Measurements from ENCODE around the gene SAXO2.
A peak's percentile ranks its signal among the peaks of the same experiment; 100 is the strongest.
"Not testable (repeated sequence)": the region's sequence is repeated elsewhere in the genome, so short reads cannot be mapped to it uniquely, and the experiment has no call there.

Gene SAXO2

DNA sequence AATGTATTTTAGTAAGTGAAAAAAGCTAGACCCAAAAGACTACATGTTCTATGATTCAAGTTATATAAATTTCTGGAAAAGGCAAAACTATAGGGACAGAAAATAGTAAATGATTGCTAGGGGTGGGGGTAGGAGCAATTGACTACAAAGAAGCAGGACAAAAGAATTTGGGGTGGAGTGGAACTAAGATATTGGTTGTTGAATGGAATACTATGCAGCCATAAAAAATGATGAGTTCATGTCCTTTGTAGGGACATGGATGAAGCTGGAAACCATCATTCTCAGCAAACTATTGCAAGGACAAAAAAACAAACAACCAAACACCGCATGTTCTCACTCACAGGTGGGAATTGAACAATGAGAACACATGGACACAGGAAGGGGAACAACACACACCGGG, 25.6 kb downstream of the SAXO2 start:
- not testable (repeated sequence) for DNase-seq (ENCODE audit: low read depth)

DNA sequence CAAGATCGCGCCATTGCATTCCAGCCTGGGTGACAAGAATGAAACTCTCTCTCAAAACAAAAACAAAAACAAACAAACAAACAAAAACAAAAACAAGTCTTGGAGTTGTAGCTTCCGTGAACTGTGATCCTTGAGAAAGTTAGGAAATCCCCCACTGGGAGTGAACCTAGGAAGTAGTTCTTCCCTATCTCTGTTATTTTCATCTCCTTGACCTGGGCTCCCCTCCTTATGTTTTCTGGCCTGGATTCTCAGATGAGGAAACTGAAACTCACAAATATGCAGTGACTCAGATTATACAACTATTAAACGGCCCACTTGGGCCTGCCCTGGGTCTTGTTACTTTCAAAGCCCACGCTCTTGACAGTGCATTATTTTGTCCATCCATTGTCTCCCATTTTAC, 29.7 kb downstream of the SAXO2 start:
- no peak for DNase-seq (ENCODE audit: low read depth)

DNA sequence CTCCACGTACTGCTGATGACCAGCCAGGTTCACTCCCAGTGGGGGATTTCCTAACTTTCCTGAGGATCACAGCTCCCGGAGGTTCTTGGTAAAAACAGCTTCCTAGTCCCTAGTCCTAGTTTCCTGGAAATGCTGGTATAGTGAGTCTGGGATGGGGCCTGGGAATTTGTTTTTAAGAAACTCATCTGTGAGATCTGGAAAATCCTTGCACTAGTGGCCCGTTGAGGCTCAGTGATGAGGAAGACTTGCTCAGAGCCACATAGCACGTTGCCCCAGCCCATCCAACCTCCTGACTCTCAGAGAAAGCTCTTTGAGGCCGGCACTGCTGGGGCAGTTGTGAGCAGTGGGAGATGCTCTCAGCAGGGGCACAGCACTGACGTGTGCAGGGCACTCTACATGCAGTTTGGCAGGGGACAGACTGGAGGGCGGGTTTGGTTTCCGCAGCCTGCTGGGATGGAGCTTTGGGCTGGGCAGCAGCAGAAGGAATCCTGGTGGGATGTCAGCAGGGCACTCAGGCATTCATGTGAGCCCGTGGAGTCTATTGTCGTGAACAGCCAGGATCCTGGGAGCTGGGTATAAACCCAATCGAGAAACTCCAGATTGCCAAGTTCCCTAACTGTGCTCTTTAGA, 31.6 kb downstream of the SAXO2 start:
- no peak for DNase-seq (ENCODE audit: low read depth)

DNA sequence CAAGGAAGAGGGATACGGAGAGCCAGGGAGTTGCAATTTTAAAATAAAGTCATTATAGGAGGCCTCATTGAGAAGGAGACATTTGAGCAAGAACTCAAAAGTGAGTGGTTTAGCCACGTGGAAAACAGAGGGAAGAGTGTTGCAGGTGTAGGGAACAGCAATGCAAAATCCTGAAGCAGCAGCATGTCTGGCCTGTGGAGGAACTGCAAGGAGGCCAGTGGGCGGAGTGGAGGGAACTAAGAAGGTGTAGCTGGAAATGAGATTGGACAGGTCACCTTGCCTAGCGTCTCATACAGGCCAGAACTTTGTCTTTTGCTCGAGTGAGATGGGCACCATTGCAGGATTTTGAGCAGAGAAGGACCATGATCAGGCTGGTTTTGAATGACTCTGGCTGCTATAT, 34.9 kb downstream of the SAXO2 start:
- DNase-seq (ENCODE audit: low read depth) = no peak

DNA sequence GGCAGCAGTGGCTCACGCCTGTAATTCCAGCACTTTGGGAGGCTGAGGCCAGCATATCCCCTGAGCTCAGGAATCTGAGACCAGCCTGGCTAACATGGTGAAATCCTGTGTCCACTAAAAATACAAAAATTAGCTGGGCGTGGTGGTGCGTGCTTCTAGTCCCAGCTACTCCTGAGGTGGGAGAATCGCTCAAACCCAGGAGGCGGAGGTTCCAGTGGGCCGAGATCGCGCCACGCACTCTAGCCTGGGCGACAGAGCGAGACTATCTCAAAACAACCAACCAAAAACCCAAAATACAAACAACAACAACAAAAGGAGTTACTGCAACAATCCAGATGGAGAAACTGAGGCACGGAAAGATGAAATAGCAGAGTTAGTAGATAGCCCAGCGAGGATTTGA, 35.4 kb downstream of the SAXO2 start:
- no peak for DNase-seq (ENCODE audit: low read depth)

DNA sequence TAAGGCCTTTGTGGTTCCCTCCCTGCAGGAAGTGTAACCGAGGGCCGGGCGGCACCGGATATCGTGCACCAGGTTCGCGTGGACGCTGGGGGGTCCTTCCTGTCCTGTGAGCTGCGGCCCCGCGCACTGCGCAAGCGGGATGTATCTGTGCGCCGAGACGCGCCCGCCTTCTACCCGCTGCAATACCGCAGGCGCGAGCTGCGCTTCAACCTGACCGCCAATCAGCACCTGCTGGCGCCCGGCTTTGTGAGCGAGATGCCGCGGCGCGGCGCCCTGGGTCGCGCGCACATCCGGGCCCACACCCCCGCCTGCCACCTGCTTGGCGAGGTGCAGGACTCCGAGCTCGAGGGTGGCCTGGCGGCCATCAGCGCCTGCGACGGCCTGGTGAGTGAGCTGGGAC, 35.9 kb downstream of the SAXO2 start:
- DNase-seq (ENCODE audit: low read depth) = no peak

DNA sequence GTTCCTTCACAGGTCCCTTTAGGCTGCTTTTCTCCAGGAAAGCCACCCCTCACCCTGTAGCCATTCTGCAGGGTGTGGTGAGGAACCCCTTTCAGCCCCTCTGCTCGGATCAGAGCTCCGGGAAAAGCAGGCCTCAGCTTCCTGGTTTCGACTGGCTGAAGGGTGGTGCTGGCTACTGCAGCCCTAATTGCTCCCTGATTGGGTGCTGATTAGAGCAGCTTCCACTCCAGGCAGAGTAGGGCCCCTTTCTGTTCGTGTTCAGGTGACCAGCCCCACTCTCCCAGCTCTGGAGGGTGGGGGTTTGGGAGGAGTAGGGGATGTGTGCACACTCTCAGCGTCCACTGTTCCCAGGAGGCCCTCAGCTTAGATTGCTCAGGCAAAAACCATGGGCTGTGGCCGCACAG, 36.9 kb downstream of the SAXO2 start:
- DNase-seq (ENCODE audit: low read depth) = not testable (repeated sequence)

DNA sequence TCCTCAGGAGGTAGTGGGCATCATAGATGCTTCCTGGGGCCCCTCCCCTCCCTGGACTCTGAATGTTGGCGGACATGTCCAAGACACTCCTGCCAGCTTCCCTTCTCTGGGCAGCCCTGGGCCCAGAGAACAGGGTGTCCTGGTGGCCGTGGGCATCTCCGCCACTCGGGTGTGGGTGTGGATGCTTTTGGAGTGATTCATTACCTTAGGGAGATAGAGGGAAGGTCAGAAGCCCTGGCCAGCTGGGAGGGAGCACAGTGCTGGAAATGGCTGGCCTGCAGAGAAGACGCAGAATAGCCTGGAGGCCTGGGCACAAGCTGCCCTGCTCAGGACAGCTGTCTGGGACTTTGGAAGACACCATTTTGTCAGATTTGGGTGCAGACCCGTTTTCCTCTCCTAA, 37.7 kb downstream of the SAXO2 start:
- DNase-seq (ENCODE audit: low read depth) = not testable (repeated sequence)

DNA sequence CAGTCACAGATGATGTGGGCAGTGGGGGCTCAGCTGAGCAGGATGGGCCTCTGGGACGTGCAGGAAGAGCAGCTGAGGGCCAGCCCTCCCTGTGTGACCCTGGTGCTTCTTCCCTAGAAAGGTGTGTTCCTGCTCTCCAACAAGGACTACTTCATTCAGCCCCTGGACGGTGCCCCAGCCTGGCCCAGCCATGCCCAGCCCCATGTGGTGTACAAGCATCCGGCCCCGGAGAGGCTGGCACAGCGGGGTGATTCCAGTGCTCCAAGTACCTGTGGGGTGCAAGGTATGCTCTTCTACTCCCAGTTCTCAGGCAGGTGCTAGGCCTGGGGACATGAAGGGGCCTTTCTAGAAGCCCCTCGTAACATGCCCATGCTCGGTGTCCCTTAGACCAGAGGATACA, 38.3 kb downstream of the SAXO2 start:
- no peak for DNase-seq (ENCODE audit: low read depth)

DNA sequence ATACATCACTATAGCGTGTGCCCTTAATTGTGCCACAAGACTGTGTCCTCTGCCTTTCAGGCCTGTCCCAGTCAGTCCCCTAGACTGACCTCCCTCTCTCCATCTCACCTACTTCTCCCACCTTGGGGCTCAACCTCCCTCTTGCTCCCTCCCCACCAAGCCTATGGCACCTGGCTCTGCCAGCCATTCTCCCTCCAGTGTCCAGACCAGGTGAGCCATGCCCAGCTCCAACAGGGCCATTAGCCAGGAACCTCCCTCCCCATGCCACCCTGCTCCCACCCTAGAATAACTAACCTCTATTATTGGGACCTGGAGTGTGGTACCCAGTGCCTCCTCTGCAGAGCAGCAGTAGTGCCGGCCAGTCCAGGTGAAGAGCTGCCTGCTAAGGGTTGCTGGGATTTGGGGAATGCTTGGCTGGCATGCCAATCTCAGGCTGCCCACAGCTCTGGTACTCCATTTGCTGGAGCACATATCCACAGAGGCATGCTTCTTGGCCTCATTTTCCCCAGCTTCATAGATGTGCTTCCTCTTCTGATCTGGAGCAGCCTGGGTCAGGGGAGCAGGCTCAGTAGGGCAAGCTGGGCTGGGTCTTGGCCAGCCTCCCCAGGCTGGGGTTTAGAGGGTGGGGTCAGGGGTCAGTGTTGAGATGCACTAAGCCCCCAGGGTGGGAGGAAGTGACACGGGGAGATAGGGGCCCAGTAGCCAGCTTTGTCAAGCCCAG, 38.8 kb downstream of the SAXO2 start:
- DNase-seq (ENCODE audit: low read depth) = no peak

DNA sequence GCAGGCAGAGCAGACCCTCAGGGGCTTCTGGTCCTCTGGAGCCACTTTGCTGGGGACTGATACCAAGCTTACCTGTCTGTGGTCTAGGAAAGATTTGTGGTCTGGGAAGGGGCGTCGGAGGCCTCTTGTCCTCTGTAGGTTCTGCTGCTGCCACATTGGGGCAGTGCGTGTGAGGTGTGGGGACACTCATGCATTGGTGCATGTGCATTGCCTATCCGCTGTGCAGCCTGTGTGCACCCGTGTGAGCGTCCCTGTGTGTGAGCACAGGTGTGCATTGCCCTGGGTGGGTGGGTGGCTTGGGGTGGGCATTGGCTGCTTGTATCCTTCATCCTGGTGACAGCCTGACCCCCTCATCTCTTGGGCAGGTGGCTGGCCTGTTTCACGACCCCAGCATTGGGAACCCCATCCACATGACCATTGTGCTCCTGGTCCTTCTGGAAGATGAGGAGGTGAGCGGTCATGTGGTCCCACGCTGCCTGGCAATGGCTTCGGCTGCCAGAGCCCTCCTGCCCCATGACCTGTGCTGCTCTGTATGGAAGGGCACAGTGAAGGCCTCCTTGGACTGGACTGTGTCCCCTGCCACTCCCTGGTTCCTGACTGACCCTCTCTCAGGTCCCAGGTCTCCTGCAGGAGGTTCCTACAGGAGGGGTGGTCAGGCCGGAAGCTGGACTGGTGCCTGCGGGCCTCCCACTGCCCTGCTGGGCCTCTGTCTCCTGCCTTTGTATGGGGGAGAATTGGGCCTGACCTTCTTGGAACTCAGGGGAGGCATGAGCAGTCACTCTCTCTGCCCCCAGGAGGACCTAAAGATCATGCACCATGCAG, 41.5 kb downstream of the SAXO2 start:
- DNase-seq (ENCODE audit: low read depth) = no peak

DNA sequence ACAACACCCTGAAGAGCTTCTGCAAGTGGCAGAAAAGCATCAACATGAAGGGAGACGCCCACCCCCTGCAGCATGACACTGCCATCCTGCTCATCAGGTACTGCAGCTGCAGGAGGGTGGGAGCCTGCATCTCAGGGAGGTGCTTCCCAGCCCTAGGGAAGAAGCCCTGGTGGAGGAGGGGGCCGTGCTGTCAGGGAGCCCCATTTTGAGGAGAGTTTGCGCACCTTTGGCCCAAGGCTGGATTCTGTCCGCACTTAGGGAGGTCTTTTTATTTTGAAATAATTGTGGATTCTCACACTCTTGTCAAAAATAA, 42.1 kb downstream of the SAXO2 start:
- DNase-seq (ENCODE audit: low read depth) = no peak

DNA sequence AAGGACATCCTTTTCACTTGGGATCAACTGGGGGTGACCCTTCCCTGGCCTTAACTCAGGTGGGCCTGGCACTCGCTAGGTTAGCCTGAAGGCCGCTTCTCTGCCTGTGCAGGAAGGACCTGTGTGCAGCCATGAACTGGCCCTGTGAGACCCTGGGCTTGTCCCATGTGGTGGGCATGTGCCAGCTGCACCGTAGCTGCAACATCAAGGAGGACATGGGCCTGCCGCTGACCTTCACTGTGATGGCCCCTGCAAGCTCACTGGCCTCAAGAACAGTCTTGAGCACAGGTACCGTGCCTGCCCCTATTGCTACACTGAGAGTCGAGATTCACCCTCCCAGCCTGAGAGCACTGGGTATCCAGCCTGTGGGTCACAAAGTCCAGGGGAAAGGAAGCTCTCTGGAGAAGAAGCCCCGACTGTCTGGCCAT, 43.0 kb downstream of the SAXO2 start:
- DNase-seq (ENCODE audit: low read depth) = no peak

DNA sequence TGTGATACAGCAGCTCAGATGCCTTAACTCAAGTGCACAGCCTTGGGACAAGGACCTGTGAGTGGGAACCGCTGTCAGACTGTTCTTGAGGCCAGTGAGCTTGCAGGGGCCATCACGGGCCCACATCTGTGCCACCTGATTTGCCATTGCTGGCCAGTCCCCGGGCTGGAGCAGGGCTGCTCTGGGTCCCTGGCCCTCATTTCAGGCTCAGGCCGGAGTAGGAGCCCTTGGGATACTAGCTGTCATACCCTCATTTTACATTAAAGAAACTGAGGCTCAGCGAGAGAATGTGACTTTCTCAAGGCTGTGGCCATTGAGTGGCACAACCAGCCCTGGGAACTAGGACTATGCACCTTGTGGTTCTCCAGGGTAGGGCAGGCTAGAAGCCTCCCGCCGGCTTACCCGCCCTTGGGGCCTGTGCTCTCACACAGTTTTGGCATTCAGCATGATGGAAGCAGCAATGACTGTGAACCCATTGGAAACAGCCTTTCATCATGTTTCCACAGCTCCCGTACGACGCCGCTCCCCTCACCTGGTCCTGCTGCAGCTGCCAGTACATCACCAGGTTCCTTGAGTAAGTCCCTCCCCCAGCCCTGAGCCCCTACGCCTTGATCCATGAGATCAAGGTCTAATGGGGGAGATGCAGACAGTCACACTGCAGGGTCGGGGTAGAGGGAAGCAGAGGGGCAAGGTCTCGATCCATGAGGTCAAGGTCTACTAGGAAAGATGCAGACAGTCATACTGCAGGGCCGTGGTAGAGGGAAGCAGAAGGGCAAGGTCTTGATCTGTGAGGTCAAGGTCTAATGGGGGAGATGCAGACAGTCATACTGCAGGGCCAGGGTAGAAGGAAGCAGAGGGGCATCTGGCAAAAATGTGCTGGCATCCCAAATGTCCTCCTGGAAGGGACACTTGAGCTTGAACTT, 44.4 kb downstream of the SAXO2 start:
- no peak for DNase-seq (ENCODE audit: low read depth)

DNA sequence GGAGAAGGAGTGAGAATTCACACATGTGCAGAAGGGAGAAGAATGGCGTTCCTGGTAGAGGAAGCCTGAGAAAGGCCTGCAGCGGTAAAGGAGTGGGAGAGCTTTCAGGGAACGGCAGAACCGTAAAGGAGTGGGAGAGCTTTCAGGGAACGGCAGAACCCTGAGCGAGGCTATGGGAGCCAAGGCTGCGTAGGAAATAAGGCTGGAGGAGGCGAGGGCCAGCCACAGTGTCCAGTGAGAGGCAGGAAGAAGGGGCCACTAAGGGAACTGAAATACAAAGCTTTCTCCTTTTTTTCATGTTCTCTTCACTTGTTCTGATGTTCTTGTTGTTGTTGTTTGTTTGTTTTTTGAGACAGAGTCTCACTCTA, 45.1 kb downstream of the SAXO2 start:
- DNase-seq (ENCODE audit: low read depth) = no peak

DNA sequence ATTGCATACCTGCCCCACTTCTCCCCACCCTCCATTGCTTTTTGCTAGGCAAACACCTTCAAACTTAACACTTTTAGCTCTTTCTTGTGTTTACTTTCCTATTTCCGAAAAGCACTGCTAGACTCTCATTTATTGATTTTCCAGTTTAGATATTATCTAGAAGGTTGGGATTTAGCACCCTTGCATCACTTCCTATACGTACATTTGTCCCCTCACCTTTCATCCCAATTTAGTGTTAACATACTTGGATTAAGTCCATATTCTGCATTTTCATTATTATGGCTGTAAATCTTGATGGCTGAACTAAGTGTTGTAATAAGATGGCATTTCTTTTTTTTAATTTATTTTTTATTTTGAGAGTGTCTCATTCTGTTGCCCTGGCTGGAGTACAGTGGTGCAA, 47.2 kb downstream of the SAXO2 start:
- DNase-seq (ENCODE audit: low read depth) = no peak

DNA sequence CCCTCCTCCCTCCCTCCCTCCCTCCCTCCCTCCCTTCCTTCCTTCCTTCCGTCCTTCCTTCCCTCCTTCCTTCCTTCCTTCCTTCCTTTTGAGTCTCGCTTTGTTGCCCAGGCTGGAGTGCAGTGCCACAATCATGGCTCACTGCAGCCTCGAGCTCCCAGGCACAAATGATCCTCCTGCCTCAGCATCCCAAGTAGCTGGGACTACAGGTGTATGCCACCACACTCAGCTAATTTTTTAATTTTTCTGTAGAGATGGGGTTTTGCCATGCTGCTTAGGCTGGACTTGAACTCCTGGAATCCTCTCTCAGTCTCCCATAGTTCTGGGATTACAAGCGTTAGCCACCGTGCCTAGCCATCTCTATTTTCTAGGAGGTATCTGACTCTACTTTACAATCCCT, 48.7 kb downstream of the SAXO2 start:
- not testable (repeated sequence) for DNase-seq (ENCODE audit: low read depth)

DNA sequence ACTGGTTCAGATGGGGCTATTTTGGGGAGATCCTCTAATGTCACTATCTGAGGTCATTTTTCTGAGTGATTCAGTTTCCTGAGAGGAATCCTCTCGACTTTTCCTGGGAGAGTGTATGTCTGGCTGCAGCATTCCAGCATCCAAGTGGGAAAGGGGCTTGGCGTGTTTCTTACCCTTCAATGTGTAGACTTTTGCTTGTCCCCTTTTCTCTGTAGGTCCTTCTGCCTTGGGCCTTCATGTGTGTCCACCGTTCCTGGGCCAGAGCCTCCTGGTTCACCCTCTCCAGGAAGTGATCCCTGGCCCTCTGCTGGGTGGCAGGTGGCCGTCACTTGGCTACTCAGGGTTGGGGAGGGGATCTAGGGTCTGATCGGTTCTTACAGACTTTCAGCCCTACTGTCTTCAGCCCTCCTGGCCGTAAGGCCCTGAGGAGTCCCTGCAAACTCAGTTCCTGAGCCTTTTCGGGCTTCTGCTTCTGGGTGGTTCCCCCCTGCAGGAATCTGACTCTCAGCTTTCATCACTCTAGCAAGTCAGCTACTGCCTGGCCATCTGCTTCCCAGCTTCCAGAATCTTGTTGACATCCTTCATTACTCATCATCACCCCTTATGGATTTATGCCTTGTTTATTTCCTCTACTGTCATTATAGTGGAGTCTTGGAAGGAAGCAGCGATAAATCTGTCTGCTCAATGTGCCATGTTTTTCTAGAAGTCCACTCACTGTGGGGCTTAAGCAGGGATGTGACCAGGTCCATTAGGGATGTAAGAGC, 50.1 kb downstream of the SAXO2 start:
- DNase-seq (ENCODE audit: low read depth) = peak; percentile 30

DNA sequence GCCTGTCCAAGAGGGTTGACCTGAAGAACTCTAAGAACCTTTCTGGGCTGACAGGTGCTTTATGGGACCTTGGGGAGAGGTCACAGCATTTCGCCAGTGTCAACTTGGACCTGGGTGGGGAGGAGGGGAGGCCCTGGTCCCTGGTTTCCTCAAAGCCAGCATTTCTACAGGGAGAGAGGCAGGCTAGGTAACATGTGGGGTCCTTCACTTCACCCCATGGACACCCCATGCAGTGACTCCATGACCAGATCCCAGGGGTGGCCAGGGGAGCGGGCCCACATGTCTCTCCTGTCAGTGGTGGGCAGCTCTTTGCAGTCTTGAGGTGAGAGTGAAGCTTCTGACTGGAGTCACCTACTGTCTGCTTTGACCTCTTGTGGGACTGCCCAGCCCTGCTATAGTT, 50.8 kb downstream of the SAXO2 start:
- no peak for DNase-seq (ENCODE audit: low read depth)

DNA sequence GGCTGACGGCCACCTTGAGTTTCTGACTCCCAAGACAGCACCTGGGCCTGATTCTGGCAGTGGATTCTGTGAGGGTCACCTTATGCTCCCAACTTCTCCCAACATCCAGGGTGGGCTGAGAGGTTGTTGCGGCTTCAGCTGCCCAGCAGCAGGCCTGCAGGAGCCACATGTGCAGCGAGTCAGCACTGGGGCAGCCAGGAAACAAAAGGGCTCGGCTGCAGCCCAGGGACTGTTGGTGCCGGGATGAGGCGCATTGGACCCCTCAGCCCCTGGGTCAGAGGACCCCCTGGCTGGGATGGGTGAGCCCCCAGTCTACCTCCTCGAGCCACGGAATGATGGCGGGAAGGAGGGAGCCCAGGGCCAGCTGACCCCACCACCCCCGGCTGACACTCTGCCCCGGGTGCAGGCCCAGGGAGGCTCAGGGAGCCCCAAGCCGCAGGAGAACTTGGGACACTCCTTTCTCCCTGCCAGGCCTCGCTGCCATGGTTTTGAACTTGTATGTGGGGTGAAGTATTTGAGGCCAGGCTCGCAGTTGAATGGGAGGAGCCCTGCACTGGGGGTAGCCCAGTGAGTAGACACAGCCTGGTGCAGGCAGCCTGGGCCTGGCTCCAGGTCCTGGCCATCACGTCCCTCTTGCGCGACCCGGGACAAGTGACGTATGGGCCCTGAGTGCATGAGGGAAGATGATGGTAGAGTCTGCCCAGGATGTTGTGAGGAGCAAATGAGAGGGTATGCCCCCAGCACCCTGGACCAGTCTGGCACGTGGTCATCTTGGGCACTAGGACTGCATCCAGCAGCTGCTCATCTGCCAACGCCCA, 51.5 kb downstream of the SAXO2 start:
- DNase-seq (ENCODE audit: low read depth) = not testable (repeated sequence)

Data from HS-5 (cell line).